HEK293T (cell line): ENCODE results near the gene TLN1.

Experiments
- CTCF ChIA-PET: fragments of 350-600 bp; formaldehyde crosslinking; extraction: SDS; loops from one replicate; lab custom pipeline; 2021; ENCODE audit warnings: antibody characterized with exemption, inconsistent platforms; lab: Yijun Ruan, JAX
- POLR2A ChIA-PET: fragments of 350-600 bp; formaldehyde crosslinking; extraction: SDS; loops from one replicate; lab custom pipeline; 2020; ENCODE audit warnings: antibody characterized with exemption, inconsistent platforms; lab: Yijun Ruan, JAX
- DNase-seq: peaks from one replicate; pipeline ENCODE4 v3.0.0; 2012; ENCODE audit warnings: mixed read lengths; ENCODE audit errors: extremely low spot score
- ARNT ChIP-seq: fragments of 450-650 bp; IDR thresholded peaks from 2 replicates; pipeline ENCODE4 v1.6.1; 2017; ENCODE audit warnings: mild to moderate bottlenecking
- BHLHE40 ChIP-seq: fragments of 450-650 bp; IDR thresholded peaks from 2 replicates; pipeline ENCODE4 v1.6.1; 2016; ENCODE audit warnings: mild to moderate bottlenecking, moderate library complexity, borderline replicate concordance
- CTBP1 ChIP-seq: fragments of 450-650 bp; IDR thresholded peaks from 2 replicates; pipeline ENCODE4 v1.6.1; 2016; ENCODE audit warnings: borderline replicate concordance
- ELF4 ChIP-seq: fragments of 450-650 bp; IDR thresholded peaks from 2 replicates; pipeline ENCODE4 v1.6.1; 2017; ENCODE audit warnings: antibody characterized with exemption
- FOXA1 ChIP-seq: fragments of 450-650 bp; IDR thresholded peaks from 2 replicates; pipeline ENCODE4 v1.6.1; 2016; ENCODE audit warnings: mild to moderate bottlenecking
- FOXK2 ChIP-seq: fragments of 450-650 bp; IDR thresholded peaks from 2 replicates; pipeline ENCODE4 v1.6.1; 2016; ENCODE audit warnings: mild to moderate bottlenecking
- FOXM1 ChIP-seq: fragments of 450-650 bp; IDR thresholded peaks from 2 replicates; pipeline ENCODE4 v1.6.1; 2017; ENCODE audit warnings: mild to moderate bottlenecking, borderline replicate concordance
- HDGF ChIP-seq: fragments of 450-650 bp; IDR thresholded peaks from 2 replicates; pipeline ENCODE4 v1.6.1; 2017; ENCODE audit warnings: antibody characterized with exemption, borderline replicate concordance
- L3MBTL2 ChIP-seq: fragments of 450-650 bp; conservative IDR thresholded peaks from 2 replicates; pipeline ENCODE4 v1.6.1; 2016; ENCODE audit warnings: mild to moderate bottlenecking
- LEF1 ChIP-seq: fragments of 450-650 bp; IDR thresholded peaks from 2 replicates; pipeline ENCODE4 v1.6.1; 2017; ENCODE audit warnings: mild to moderate bottlenecking, borderline replicate concordance
- NFRKB ChIP-seq: fragments of 450-650 bp; IDR thresholded peaks from 2 replicates; pipeline ENCODE4 v1.6.1; 2016; ENCODE audit warnings: mild to moderate bottlenecking, moderate library complexity
- PKNOX1 ChIP-seq: fragments of 450-650 bp; IDR thresholded peaks from 2 replicates; pipeline ENCODE4 v1.6.1; 2016
- SP1 ChIP-seq: fragments of 450-650 bp; IDR thresholded peaks from 2 replicates; pipeline ENCODE4 v1.6.1; 2017
- SUZ12 ChIP-seq: fragments of 450-650 bp; IDR thresholded peaks from 2 replicates; pipeline ENCODE4 v1.6.1; 2016; ENCODE audit warnings: mild to moderate bottlenecking
- TARDBP ChIP-seq: fragments of 450-650 bp; IDR thresholded peaks from 2 replicates; pipeline ENCODE4 v1.6.1; 2016
- ZNF384 ChIP-seq: fragments of 450-650 bp; IDR thresholded peaks from 2 replicates; pipeline ENCODE4 v1.6.1; 2016

The TLN1 gene

GRCh38 chr9:35697486-35697885 lies 34.5 kb downstream of the TLN1 start:
- TF ChIP-seq FOXA1 (no peak), FOXM1 (no peak), SP1 (no peak), PKNOX1 (no peak), SUZ12 (no peak), CTBP1 (no peak), ZNF384 (no peak), ELF4 (no peak), FOXK2 (no peak)
- POLR2A ChIA-PET: no interaction called here
- CTCF ChIA-PET: interaction anchor here (1.0 to 1.7 kb wide), 6 partner anchors 16 to 73 kb away, joined by 3 to 11 read pairs (median 4); partner anchors contain the start of genes ARHGEF39, CREB3 and TLN1
- no peak for DNase-seq

- ChIA-PET POLR2A (interaction anchor here (1.0 to 1.5 kb wide), 5 partner anchors 20 to 52 kb away, joined by 3 to 5 read pairs (median 3); partner anchors contain the start of genes CCDC107, CREB3, GBA2 and RGP1), CTCF (interaction anchor here (0.6 to 1.8 kb wide), 18 partner anchors 8 to 74 kb away, joined by 3 to 11 read pairs (median 4); partner anchors contain the start of genes ARHGEF39, CREB3, RGP1 and TLN1)
- DNase-seq: peak; percentile 74
- TF ChIP-seq TARDBP: no peak
- TF ChIP-seq CTBP1: no peak
- TF ChIP-seq ELF4: no peak
- no peak for TF ChIP-seq FOXK2
- no peak for TF ChIP-seq ARNT
- TF ChIP-seq L3MBTL2: no peak
- no peak for TF ChIP-seq ZNF384
- TF ChIP-seq LEF1: no peak
- TF ChIP-seq SP1: no peak
- no peak for TF ChIP-seq FOXM1
- TF ChIP-seq HDGF: no peak
- TF ChIP-seq SUZ12: no peak
- TF ChIP-seq PKNOX1: no peak
- TF ChIP-seq FOXA1: no peak
- TF ChIP-seq NFRKB: no peak
- no peak for TF ChIP-seq BHLHE40
These were observed 35.3 kb downstream of the TLN1 start for GRCh38 chr9:35696520-35697215.

- DNase-seq: no peak
- TF ChIP-seq LEF1 (no peak), ARNT (no peak), BHLHE40 (no peak), SUZ12 (no peak), TARDBP (no peak)
- CTCF ChIA-PET: interaction anchor here (0.6 to 1.8 kb wide), 12 partner anchors 8 to 75 kb away, joined by 3 to 11 read pairs (median 4); partner anchors contain the start of genes CREB3, RGP1 and TLN1
- POLR2A ChIA-PET: interaction anchor here (1.0 to 2.3 kb wide), 6 partner anchors 20 to 53 kb away, joined by 3 to 6 read pairs (median 4); partner anchors contain the start of genes ARHGEF39, CCDC107, CREB3 and GBA2
These were observed 36.0 kb downstream of the TLN1 start for GRCh38 chr9:35695943-35696401.

- ChIA-PET POLR2A (interaction anchor here (1.8 kb wide), 1 partner anchor 31 kb away, joined by 6 read pairs; no protein-coding TSS in a partner anchor), CTCF (interaction anchor here (0.7 to 1.4 kb wide), 2 partner anchors 33 to 260 kb away, joined by 4 to 5 read pairs; partner anchors contain the start of gene CCDC107)
- no peak for DNase-seq
- no peak for TF ChIP-seq CTBP1
- TF ChIP-seq FOXK2: no peak
- TF ChIP-seq PKNOX1: no peak
- no peak for TF ChIP-seq SUZ12
- no peak for TF ChIP-seq FOXA1
- no peak for TF ChIP-seq ELF4
- TF ChIP-seq HDGF: no peak
- TF ChIP-seq TARDBP: no peak
These were observed 40.2 kb downstream of the TLN1 start for GRCh38 chr9:35691757-35692301.

GRCh38 chr9:35691334-35691650 lies 40.7 kb downstream of the TLN1 start:
- no peak for DNase-seq
- ChIA-PET CTCF (interaction anchor here (1.4 kb wide), 1 partner anchor 33 kb away, joined by 5 read pairs; the partner anchor contains the start of gene CCDC107), POLR2A (interaction anchor here (0.6 to 1.9 kb wide), 6 partner anchors 10 to 41 kb away, joined by 3 to 14 read pairs (median 4); partner anchors contain the start of genes ARHGEF39, CCDC107, CREB3 and RMRP)
- no peak for TF ChIP-seq CTBP1
- TF ChIP-seq FOXM1: no peak
- no peak for TF ChIP-seq FOXK2
- no peak for TF ChIP-seq L3MBTL2
- TF ChIP-seq TARDBP: no peak
- no peak for TF ChIP-seq FOXA1
- no peak for TF ChIP-seq ELF4
- no peak for TF ChIP-seq ZNF384
- no peak for TF ChIP-seq ARNT
- TF ChIP-seq BHLHE40: no peak
- no peak for TF ChIP-seq SP1
- TF ChIP-seq PKNOX1: no peak
- no peak for TF ChIP-seq HDGF
- no peak for TF ChIP-seq NFRKB
- no peak for TF ChIP-seq SUZ12
- no peak for TF ChIP-seq LEF1
